ENCODE measurements around the gene SLC11A1. TPM values are rescaled to one million over a fixed set of nuclear protein-coding genes. Genes with fewer than 3 reads are reported as not detected.

The SLC11A1 gene
- total and polyA plus RNA-seq, 2 donors (not counting 1 experiment from before 2014, with no cell fraction given), result 6.5 to 65.3 TPM

GRCh38 chr2:218425531-218425930, 43.5 kb downstream of the SLC11A1 start:
- TF ChIP-seq CTCF (IDR thresholded peaks at IDR 0.05), result no peak
- TF ChIP-seq EZH2 (IDR thresholded peaks at IDR 0.05; ENCODE audit: borderline replicate concordance, insufficient read depth, low read depth, low read length, poor library complexity, severe bottlenecking), result no peak
- intact Hi-C loops (cut with micrococcal nuclease), result no loop called here
- no peaks in the 10 kb centered on the region for H4K20me1 ChIP-seq (ENCODE audit: control insufficient read depth, insufficient read depth, low read length, poor library complexity, severe bottlenecking)
- ChIA-PET CTCF (no interaction called here), POLR2A (no interaction called here)
- H3K27me3 ChIP-seq (replicated peaks in 1 of 4; ENCODE audit: control extremely low read depth in 1 of 4, control insufficient read depth in 3 of 4, insufficient read depth in 4 of 4, low read length in 3 of 4), result peaks cover 0 to 5% (median 0%) of the 10 kb centered on the region in 4 experiments
- H3K27ac ChIP-seq (ENCODE audit: low read length in 2 of 2), result no peak overlapping the region
- H3K36me3 ChIP-seq (replicated peaks in 1 of 2; ENCODE audit: control extremely low read depth in 1 of 2, control insufficient read depth in 1 of 2, extremely low read depth in 1 of 2, insufficient read depth in 2 of 2, low read length in 1 of 2), result no peaks in the 10 kb centered on the region
- no peak overlapping the region for H2AFZ ChIP-seq (ENCODE audit: insufficient read depth, low read depth, low read length, poor library complexity, severe bottlenecking)
- no peaks in the 10 kb centered on the region for H3K4me1 Mint-ChIP-seq
- WGBS (ENCODE audit: insufficient coverage), result 90% methylated on average over 10 of the region's 10 CpGs
- H3K79me2 ChIP-seq (ENCODE audit: control insufficient read depth, insufficient read depth, low read length), result no peaks in the 10 kb centered on the region
- H3K4me3 ChIP-seq (ENCODE audit: control extremely low read depth in 1 of 5, extremely low read depth in 1 of 5, insufficient read depth in 1 of 5, low read depth in 2 of 5, low read length in 4 of 5), result no peak overlapping the region
- no peak overlapping the region for H3K4me3 Mint-ChIP-seq
- H3K27ac Mint-ChIP-seq, result no peak overlapping the region
- H3K9ac ChIP-seq (ENCODE audit: low read length), result no peak overlapping the region
- no peak for DNase-seq
- no peaks in the 10 kb centered on the region for H3K9me3 ChIP-seq (ENCODE audit: control extremely low read depth in 1 of 3, control insufficient read depth in 2 of 3, insufficient read depth in 1 of 3, low read length in 2 of 3)
- H3K27me3 Mint-ChIP-seq, result peaks cover 5% of the 10 kb centered on the region
- ATAC-seq (ENCODE audit: low read depth), result no peak
- H3K4me1 ChIP-seq (ENCODE audit: control insufficient read depth in 2 of 2, insufficient read depth in 2 of 2, low read length in 2 of 2), result no peaks in the 10 kb centered on the region
- H3K9me3 Mint-ChIP-seq (ENCODE audit: insufficient read depth), result no peaks in the 10 kb centered on the region
- H3K4me2 ChIP-seq (replicated peaks; ENCODE audit: low read depth, low read length, poor library complexity, severe bottlenecking), result no peak overlapping the region

DNA sequence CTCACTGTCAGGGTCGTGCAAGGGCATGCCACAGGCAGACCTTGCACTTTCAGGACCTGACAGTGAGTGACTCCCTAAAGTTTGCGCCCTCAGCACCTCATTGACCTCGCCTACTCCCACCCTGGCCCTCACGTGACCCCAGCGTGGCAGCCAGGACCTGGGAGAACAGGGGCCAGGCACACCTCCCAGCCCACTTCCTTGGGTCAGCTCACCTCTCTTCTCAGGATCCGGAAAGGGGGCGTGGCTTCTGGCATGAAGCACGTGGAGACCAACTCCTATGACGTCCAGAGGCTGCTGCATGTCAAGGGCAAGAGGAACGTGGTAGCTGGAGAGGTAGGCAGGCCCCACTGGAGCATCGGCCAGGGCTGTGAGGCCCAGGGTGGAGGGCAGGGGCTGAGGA, 45.7 kb downstream of the SLC11A1 start:
- H3K4me1 Mint-ChIP-seq, result no peaks in the 10 kb centered on the region
- Histone ChIP-seq H4K20me1 (ENCODE audit: control insufficient read depth, insufficient read depth, low read length, poor library complexity, severe bottlenecking) (no peaks in the 10 kb centered on the region), H3K36me3 (replicated peaks in 1 of 2; ENCODE audit: control extremely low read depth in 1 of 2, control insufficient read depth in 1 of 2, extremely low read depth in 1 of 2, insufficient read depth in 2 of 2, low read length in 1 of 2) (no peaks in the 10 kb centered on the region), H3K9me3 (ENCODE audit: control extremely low read depth in 1 of 3, control insufficient read depth in 2 of 3, insufficient read depth in 1 of 3, low read length in 2 of 3) (no peaks in the 10 kb centered on the region), H3K4me2 (replicated peaks; ENCODE audit: low read depth, low read length, poor library complexity, severe bottlenecking) (no peak overlapping the region), H3K4me1 (ENCODE audit: control insufficient read depth in 2 of 2, insufficient read depth in 2 of 2, low read length in 2 of 2) (no peaks in the 10 kb centered on the region), H3K4me3 (ENCODE audit: control extremely low read depth in 1 of 5, extremely low read depth in 1 of 5, insufficient read depth in 1 of 5, low read depth in 2 of 5, low read length in 4 of 5) (no peak overlapping the region), H3K27me3 (replicated peaks in 1 of 4; ENCODE audit: control extremely low read depth in 1 of 4, control insufficient read depth in 3 of 4, insufficient read depth in 4 of 4, low read length in 3 of 4) (peaks cover 0 to 9% (median 0%) of the 10 kb centered on the region in 4 experiments), H2AFZ (ENCODE audit: insufficient read depth, low read depth, low read length, poor library complexity, severe bottlenecking) (no peak overlapping the region), H3K27ac (ENCODE audit: low read length in 2 of 2) (no peak overlapping the region), H3K9ac (ENCODE audit: low read length) (no peak overlapping the region), H3K79me2 (ENCODE audit: control insufficient read depth, insufficient read depth, low read length) (no peaks in the 10 kb centered on the region)
- TF ChIP-seq CTCF (IDR thresholded peaks at IDR 0.05), result no peak
- TF ChIP-seq EZH2 (IDR thresholded peaks at IDR 0.05; ENCODE audit: borderline replicate concordance, insufficient read depth, low read depth, low read length, poor library complexity, severe bottlenecking), result no peak
- ATAC-seq (ENCODE audit: low read depth) (no peak), DNase-seq (no peak)
- H3K27me3 Mint-ChIP-seq, result peaks cover 10% of the 10 kb centered on the region
- H3K9me3 Mint-ChIP-seq (ENCODE audit: insufficient read depth), result no peaks in the 10 kb centered on the region
- intact Hi-C loops (cut with micrococcal nuclease), result no loop called here
- no peak overlapping the region for H3K27ac Mint-ChIP-seq
- CTCF ChIA-PET, result no interaction called here
- H3K4me3 Mint-ChIP-seq, result no peak overlapping the region
- 81% methylated on average over 10 of the region's 11 CpGs for WGBS (ENCODE audit: insufficient coverage)
- POLR2A ChIA-PET, result no interaction called here

All from B cell (primary cell).